SW 1271 (cell line): ENCODE data around the gene CYP27B1.
"Not testable (repeated sequence)": the region's sequence is repeated elsewhere in the genome, so short reads cannot be mapped to it uniquely, and the experiment has no call there.

Experiments
- DNase-seq, 2 experiments: peaks; one replicate each; lab custom pipeline; 2025; lab: John Stamatoyannopoulos, UW

The CYP27B1 gene

GRCh38 chr12:57722716-57723629 is 43.9 kb downstream of the CYP27B1 start:
- DNase-seq: no peak

DNA sequence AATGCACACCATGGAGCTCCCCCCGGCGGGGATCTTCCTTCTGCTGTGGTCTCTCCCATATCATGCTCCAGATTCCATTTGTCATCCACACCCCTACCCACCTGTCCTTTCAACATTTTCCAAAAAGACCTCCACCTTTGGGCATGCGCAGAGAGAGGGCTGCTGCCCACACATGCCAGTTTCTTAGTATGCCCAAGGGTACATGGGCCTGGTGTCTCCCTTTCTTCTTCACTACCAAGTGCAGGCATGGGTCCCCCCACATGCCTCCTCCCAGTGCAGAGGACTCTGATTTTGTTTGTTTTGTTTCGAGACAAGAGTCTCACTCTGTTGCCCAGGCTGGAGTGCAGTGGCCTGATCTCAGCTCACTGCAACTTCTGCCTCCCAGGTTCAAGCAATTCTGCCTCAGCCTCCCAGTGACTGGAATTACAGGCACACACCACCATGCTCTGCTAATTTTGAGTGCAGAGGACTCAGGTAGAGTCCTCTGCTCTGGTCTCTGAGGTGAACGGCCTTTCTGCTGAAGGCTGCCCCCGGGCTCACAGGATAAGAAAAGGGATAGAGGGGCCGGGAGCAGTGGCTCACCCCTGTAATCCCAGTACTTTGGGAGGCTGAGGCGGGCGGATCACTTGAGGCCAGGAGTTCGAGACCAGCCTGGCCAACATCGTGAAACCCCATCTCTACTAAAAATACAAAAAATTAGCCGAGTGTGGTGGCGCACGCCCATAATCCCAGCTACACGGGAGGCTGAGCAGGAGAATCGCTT is 44.9 kb downstream of the CYP27B1 start:
- DNase-seq: not testable (repeated sequence)

DNA sequence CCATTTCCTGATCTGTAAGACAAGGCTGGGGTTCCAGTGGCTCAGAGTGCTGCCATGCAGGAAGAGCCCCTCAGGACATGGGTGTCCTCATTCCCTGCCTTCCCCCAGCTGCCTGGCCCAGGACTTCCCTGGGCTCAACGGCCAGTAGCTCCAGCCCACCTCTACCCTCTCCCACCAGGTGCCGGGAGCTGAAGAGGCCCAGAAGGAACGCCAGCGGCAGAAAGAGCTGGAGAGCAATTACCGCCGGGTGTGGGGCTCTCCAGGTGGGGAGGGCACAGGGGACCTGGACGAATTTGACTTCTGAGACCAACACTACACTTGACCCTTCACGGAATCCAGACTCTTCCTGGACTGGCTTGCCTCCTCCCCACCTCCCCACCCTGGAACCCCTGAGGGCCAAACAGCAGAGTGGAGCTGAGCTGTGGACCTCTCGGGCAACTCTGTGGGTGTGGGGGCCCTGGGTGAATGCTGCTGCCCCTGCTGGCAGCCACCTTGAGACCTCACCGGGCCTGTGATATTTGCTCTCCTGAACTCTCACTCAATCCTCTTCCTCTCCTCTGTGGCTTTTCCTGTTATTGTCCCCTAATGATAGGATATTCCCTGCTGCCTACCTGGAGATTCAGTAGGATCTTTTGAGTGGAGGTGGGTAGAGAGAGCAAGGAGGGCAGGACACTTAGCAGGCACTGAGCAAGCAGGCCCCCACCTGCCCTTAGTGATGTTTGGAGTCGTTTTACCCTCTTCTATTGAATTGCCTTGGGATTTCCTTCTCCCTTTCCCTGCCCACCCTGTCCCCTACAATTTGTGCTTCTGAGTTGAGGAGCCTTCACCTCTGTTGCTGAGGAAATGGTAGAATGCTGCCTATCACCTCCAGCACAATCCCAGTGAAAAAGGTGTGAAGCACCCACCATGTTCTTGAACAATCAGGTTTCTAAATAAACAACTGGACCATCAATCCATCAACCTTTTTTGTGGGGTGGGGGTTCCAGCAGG is 46.0 kb downstream of the CYP27B1 start:
- no peak for DNase-seq

GRCh38 chr12:57719777-57720605 is 46.9 kb downstream of the CYP27B1 start:
- no peak for DNase-seq

GRCh38 chr12:57718641-57719528 is 48.0 kb downstream of the CYP27B1 start:
- DNase-seq: no peak

GRCh38 chr12:57717846-57718640 is 48.8 kb downstream of the CYP27B1 start:
- DNase-seq: no peak

GRCh38 chr12:57717131-57717530 is 49.7 kb downstream of the CYP27B1 start:
- DNase-seq: no peak

GRCh38 chr12:57716305-57716704 is 50.6 kb downstream of the CYP27B1 start:
- no peak for DNase-seq

GRCh38 chr12:57715786-57716185 is 51.1 kb downstream of the CYP27B1 start:
- no peak for DNase-seq

- not testable (repeated sequence) for DNase-seq
These were observed 51.7 kb downstream of the CYP27B1 start for GRCh38 chr12:57715036-57715748.

DNA sequence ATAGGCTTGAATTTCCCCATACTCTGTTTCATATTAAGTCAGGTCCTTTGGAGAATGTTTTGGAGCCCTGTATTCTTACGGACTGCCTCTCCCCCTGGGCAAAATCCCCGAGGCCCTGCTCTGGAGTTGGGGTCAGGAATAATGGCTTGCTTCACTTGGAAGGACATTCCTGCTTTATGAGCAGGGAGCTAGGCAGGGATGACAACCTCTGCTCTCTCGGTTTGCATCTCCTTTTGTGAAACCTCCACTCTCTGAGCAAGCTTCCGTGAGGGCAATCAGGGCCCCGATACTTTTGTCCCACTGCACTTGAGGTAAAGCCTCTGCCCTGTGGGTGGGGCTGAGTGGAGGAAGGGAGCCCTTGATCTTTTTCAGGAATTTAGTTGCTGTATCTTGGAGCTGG is 53.7 kb downstream of the CYP27B1 start:
- no peak for DNase-seq

- no peak for DNase-seq
These were observed 54.2 kb downstream of the CYP27B1 start for GRCh38 chr12:57712701-57713100.
